HTERT RPE-1 (cell line): ENCODE results near the gene CCDC80.
"Not testable (repeated sequence)": the region's sequence is repeated elsewhere in the genome, so short reads cannot be mapped to it uniquely, and the experiment has no call there.

Experiments
- in situ Hi-C: fragments of 300-500 bp; cut with MboI; formaldehyde crosslinking; loops from 4 replicates; pipeline ENCODE4 v1.14.3; 2020; ENCODE audit warnings: low sequenced_read_pairs

The CCDC80 gene

DNA sequence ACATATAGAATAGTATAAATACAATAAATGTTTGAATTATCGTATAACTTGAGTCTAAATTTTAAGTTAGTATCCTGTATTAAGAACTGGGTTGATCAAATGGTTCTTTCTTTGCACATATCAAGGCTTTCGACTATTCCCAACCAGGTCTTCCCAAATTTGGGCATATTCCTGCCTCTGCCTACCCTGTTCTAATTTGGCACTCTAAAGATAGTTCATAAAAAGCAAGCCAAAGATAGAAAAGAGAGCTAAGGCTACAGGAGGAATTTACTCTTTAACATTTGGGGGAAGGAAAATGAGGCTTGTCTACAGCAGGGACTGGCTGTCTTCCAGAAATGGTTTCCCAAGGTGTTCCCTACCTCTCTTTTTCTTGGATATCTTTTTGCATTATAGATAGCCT is 43.0 kb downstream of the CCDC80 start:
- in situ Hi-C loops, result no loop called here

DNA sequence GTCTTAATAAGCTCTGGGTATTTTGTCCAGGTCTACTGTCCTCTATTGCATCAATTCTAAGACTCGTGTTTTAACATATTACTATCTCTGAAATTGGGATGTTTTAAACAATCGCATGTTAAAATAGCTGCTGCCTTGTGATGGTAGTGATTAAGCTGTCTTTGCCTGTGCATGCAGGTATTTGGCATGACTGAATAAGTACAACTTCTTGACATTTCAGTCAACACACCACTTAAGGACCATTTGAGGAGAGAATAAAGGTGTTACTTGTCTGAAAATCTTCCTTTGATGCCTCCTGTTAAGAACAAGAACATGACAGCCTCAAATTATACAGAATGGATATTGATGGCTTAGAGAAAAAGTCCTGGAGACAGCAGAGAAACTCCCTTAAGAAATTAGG is 46.1 kb downstream of the CCDC80 start:
- in situ Hi-C loops, result no loop called here

GRCh38 chr3:112593258-112593657 is 47.7 kb downstream of the CCDC80 start:
- in situ Hi-C loops, result no loop called here

- in situ Hi-C loops, result no loop called here
Measured at GRCh38 chr3:112587336-112587735, 53.6 kb downstream of the CCDC80 start.

GRCh38 chr3:112585782-112586181 is 55.2 kb downstream of the CCDC80 start:
- in situ Hi-C loops, result no loop called here

DNA sequence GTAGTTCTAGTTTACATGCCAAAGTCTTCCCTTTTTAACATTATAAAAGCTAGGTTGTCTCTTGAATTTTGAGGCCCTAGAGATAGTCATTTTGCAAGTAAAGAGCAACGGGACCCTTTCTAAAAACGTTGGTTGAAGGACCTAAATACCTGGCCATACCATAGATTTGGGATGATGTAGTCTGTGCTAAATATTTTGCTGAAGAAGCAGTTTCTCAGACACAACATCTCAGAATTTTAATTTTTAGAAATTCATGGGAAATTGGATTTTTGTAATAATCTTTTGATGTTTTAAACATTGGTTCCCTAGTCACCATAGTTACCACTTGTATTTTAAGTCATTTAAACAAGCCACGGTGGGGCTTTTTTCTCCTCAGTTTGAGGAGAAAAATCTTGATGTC is 57.8 kb downstream of the CCDC80 start:
- in situ Hi-C loops, result no loop called here

DNA sequence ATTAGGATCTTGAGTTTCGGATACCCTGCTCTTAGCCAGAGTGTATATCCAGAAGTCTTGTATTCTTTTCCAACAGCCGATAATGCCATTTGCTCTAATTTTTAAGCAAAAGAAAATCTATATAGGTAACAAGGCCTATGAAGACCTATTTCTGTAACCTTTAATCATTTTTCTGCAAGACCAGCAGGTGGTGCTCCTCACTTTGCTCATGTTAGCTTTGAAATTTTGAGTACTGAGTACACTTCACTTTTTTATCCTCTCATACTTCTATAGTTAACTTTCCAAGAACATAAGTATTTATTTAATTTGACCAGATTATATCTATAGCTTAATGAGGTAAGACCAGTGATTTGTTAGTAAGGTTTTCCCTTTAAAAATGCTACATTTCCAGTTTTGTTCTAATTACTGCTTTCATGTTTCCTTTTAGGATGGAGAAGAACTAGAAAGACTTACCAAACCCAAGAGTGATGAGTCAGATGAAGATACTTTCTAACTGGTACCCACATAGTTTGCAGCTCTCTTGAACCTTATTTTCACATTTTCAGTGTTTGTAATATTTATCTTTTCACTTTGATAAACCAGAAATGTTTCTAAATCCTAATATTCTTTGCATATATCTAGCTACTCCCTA is 58.6 kb downstream of the CCDC80 start:
- in situ Hi-C loops, result no loop called here

GRCh38 chr3:112579697-112580096 is 61.2 kb downstream of the CCDC80 start:
- in situ Hi-C loops, result no loop called here

- in situ Hi-C loops, result no loop called here
Measured at GRCh38 chr3:112579232-112579631, 61.7 kb downstream of the CCDC80 start.

DNA sequence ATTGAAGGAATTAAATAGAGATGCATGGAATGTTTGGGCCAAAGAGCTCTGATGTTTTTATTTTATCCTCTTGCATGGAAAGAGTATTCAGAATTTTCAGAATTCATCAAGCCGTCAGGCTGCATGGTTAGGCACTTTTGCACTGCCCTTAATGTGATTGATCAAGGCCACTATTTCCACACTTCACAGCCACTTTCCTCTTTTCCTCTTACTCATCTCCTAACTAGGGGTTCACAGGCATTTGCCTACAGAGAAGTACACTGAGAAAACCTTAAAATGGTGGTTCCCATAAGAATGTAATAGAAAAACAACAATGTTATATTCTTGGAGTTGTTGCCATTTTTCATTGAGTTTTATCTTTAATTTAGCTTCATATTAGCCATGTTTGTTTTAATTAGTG is 68.2 kb downstream of the CCDC80 start:
- in situ Hi-C loops, result no loop called here

GRCh38 chr3:112569265-112569664 is 71.7 kb downstream of the CCDC80 start:
- in situ Hi-C loops, result no loop called here

DNA sequence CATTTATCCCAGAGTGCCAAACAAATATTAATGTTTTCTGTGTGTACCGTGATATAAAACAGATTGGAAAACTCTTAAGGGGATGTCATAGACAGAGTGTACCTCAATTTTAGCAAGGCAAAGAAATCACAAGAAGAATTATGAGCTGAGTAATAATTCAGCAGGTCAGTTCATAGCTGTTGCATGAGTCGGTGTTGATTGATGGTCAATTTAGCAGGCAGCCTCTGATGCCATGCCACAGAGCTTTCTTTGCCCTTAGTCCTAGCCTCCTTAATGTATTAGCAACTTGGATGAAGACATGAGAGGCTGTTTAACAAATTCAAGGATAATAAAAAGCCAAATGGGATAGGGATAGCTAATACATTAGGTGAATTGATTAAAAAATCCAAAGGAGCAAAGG is 72.3 kb downstream of the CCDC80 start:
- in situ Hi-C loops, result no loop called here

- in situ Hi-C loops, result no loop called here
Measured at GRCh38 chr3:112564940-112565305, 76.0 kb downstream of the CCDC80 start.

DNA sequence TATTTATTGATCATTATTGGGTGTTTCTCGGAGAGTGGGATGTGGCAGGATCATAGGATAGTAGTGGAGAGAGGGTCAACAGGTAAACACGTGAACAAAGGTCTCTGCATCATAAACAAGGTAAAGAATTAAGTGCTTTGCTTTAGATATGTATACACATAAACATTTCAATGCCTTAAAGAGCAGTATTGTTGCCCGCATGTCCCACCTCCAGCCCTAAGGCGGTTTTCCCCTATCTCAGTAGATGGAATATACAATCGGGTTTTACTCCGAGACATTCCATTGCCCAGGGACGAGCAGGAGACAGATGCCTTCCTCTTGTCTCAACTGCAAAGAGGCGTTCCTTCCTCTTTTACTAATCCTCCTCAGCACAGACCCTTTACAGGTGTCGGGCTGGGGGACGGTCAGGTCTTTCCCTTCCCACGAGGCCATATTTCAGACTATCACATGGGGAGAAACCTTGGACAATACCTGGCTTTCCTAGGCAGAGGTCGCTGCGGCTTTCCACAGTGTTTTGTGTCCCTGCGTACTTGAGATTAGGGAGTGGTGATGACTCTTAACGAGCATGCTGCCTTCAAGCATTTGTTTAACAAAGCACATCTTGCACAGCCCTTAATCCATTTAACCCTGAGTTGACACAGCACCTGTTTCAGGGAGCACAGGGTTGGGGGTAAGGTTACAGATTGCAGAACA is 76.5 kb downstream of the CCDC80 start:
- in situ Hi-C loops, result not testable (repeated sequence)

DNA sequence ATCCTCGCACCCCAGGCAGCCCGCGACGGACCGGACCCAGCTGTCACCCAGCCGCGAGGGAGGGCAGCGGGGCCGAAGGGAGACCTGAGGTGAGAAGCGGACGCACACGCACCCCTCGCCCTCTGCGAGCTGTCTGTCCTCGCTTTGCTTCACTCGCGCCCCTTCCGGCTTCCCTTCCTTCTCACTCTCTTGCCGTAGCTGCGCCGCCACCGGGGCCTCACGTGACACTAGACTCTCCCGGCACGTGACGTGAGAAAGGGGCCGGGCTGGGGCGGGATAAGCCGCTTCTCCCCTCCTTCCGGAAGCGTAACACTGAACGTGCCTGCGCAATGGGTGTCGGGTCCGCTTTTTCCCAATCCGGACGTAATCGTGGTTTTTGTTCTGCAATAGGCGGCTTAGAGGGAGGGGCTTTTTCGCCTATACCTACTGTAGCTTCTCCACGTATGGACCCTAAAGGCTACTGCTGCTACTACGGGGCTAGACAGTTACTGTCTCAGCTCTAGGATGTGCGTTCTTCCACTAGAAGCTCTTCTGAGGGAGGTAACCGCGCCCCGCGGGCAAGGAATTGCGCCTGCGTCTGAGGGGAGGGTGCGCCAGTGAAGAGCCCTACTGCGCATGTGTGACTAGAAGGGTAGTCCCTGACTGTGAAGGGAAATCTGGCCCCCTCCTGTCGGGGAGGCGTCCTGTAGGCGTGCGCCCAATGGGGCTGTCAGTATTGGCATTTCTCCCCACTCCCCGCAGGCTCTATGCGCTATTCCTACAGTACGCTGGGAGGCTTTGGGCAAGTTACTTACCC is 79.0 kb downstream of the CCDC80 start, which contains the start of the genes ATG3 and SLC35A5:
Gene ATG3 (minus strand): TSS at position 229 of the 796 bp plus-strand sequence. CDS start 434 bp downstream, outside the sequence.
Gene SLC35A5 (plus strand): TSS at position 312 of the 796 bp plus-strand sequence. CDS start 1,359 bp downstream, outside the sequence.
- in situ Hi-C loops, result no loop called here

GRCh38 chr3:112561484-112561733 is 79.5 kb downstream of the CCDC80 start:
- in situ Hi-C loops, result no loop called here

DNA sequence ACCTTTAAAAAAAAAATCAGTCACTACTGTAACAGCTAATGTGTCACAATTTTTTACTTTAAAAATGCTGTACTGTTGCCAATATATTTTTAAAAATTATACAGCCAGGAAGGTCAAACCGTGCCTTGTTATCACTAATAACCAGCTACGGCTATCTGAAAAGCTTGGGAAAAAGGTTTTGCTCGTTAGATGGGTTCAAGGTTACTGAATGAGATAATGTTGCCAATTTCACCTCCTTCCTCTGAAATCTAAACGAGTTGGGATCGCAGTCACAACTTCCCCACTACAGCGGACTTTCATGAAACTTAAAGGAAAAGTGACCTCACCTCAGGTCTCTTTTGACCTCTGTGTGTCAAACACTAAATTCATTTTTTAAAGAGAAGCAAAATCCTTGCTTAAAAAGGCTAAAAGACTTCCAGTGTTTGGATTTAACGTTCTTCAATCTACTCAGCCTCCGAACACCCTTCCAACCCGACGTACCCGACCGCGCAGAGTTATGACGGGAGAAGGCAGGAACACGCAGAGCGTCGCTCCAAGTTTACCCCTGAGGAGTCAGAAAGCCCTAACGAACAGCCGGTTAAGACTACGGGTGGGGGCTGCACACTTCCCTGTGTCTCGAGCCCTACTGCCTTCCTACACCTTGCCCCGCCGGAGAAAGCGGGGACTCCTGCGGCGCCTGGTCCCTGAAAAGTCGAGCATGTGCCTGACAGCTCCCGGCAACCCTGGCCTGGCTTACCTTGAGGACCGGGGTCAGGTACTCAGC is 80.0 kb downstream of the CCDC80 start:
- in situ Hi-C loops, result no loop called here

GRCh38 chr3:112560307-112560706 is 80.6 kb downstream of the CCDC80 start:
- in situ Hi-C loops, result no loop called here

GRCh38 chr3:112557976-112558375 is 83.0 kb downstream of the CCDC80 start:
- in situ Hi-C loops, result no loop called here

GRCh38 chr3:112555535-112556170 is 85.3 kb downstream of the CCDC80 start:
- in situ Hi-C loops, result no loop called here

GRCh38 chr3:112550859-112551258 is 90.1 kb downstream of the CCDC80 start:
- in situ Hi-C loops, result no loop called here
